ENCODE results near the gene URAD.

URAD gene

DNA sequence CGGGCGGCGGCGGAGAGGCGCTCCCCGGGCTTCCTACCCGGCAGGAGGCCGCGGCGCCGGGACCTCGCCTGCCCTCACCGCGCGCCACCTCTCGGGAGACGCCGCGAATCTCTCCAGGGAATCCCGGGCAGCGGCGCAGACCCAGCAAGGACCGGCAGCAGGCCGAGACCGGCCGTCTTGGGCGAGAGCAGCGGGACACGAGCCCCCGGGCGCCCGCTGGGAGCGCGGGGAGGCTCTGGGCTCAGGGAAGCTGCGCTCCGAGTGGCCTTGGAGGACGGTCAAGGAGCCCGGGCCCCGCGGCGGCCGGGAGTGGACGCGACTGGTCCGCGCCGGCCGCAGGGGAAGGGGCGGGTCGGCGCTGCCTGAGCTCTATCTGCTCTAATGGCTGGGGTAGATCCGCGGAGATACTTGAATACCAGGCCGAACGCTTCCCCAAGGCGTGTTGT, 34.1 kb downstream of the URAD start:
- DNase-seq = no peak

DNA sequence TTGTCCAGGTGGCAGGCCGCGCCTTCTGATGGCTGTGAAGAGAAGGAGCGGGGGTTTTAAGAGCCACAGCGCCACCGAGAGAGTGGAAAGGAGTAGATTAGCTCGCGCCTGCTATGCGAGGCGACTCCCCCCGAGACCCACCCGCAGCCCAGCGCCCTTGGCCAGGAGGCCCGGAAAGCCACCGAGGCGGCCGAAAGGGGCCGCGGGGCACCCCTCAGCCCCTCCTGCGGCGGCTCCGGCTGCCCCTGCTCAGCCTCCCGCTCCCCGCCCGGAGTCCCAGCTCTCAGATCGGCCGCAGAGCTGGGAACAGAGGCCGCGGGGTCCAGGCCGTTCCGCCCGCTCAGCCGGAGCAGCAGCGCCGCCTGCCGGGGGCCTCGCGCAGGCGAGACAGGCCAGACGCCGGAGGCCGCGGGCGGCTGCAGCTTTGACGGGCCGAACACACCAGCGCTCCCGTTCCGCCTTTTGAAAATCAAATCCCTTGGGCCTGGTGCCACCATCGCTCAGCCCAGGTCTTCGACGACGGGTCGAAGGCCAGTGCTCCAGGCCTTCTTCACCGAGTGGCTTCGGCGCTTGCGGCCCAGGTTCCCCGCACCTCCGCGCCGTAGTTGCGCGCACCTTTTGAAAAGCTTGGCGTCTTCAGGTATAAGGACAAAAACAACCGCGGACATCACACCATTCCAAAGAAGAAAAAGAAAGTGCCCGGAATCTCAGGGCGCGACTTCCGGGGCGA, 34.7 kb downstream of the URAD start:
- peak; percentile 37 for DNase-seq

DNA sequence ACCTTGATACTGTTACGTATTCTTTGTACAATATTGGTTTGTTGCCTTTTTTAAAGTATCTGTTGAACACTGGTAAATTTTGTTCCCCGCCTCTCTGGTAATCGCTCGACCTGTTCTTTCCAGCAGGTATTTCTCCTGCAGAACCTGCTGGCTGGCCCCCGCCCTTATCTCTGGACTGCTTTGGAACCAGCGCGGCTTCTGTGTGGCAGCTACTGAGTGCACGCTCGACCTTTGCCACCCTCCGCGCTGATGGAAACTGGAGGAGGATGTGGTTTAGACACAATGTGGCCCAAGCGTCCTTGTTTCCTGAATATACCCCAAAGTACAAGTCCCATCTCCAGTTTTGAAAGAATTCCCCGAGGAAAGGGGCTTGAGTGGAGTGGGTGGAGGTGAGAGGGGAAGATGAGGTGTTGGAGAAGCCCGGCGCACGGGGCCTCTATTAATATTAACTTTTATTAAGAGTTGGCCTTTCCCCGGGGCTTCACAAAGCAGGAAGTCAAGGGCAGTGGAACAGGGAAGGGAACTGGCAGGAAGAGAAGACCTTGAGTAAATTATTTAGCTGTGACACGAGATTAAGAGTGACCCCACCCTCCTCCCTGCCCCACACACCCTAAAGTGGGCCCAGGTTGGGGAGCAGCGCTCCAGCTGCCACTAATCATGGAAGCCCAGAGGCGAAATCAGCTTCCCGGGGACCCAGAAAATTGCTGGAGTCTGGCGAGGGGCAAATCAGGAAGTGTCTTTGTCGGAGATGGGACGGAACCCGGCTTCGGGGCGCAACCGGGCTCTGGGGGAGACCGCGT, 35.4 kb downstream of the URAD start:
- DNase-seq = peak; percentile 35

DNA sequence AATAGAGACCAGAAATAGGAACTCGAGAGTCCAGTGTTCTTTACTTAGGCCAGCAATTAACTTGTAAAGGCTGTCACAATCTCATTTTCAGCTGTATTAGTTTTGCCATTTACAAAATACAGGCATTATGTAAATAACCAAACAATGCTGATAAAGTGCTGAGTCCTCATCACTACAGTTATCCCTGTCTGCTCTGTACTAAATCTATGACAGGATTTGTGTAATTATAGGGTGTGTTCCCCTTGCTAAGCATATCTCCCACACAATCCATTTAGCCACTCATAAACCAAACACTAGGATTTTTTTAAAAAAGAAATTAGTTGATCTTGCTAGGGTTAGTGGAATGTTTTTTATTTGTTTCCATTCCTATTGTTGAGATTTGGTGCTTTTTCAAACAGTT, 45.5 kb downstream of the URAD start:
- no peak for DNase-seq

DNA sequence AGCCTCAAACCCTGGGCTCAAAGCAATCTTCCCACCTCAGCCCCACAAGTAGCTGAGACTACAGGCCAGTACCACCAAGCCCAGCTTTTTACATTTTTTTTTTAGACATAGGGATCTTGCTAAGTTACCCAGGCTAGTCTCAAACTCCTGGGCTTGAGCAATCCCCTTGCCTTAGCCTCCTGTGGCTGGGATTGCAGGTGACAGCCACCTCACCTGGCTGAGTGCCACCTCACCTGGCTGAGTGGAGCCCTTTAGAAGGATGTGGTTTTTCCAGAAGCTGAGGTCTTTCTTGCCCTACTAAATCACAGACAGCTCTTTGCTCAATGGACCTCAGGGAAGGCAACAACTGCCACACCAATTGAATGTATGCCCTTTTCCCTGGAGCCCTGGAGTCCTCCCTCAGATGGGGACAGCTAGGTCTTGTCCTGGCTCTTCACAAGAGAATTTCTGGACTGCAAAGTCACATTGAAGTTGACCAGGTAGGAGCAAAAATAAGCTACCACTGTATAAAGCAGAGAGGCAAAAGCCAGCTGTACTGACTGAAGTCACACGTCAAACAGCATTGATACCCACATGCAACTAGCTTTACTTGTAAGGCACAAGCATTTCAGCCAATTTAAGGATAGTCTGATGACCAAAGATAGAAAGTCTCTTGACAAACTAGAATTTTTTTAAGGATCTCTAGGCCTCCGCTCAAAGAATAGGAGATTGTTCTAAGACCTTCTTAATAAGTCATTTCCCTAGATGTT, 54.7 kb downstream of the URAD start:
- no peak for DNase-seq

DNA sequence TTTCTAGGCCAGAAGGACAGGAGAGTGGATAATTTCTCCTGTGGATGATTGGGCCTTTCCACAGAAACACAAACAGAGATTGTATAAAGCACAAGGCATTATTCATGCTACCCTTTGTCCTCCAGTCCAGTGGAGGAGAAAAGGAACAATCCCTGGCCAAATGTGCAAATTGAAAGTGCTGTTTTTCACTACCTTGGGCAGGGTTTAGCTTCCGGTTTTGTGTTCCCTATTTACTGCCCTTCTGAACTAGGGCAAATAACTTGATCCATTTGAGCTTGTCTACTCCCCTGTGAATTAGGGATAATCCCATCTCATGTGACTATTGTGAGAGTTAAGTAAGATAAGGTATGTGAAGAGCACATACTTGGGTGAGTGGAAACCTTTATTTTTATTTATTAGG, 55.4 kb downstream of the URAD start:
- DNase-seq = no peak

DNA sequence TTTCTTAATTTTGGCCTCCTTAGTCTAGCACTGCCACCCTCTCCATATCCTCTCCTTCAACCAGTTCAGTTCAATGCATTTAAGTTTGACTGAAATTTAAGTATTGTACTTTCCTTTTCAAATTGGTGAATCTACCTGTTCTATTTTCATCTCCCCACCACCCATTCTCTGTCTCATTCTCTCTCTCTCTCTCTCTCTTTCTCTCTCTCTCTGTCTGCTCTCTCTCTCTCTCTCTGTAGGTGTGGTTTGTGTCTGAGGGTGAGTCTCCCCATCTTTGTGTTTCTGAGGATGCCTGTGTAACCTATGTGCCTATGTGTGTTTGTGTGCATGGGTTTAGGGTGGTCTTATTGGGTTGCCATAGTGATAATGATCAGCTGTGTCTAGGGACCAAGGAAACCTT, 58.6 kb downstream of the URAD start:
- no peak for DNase-seq

DNA sequence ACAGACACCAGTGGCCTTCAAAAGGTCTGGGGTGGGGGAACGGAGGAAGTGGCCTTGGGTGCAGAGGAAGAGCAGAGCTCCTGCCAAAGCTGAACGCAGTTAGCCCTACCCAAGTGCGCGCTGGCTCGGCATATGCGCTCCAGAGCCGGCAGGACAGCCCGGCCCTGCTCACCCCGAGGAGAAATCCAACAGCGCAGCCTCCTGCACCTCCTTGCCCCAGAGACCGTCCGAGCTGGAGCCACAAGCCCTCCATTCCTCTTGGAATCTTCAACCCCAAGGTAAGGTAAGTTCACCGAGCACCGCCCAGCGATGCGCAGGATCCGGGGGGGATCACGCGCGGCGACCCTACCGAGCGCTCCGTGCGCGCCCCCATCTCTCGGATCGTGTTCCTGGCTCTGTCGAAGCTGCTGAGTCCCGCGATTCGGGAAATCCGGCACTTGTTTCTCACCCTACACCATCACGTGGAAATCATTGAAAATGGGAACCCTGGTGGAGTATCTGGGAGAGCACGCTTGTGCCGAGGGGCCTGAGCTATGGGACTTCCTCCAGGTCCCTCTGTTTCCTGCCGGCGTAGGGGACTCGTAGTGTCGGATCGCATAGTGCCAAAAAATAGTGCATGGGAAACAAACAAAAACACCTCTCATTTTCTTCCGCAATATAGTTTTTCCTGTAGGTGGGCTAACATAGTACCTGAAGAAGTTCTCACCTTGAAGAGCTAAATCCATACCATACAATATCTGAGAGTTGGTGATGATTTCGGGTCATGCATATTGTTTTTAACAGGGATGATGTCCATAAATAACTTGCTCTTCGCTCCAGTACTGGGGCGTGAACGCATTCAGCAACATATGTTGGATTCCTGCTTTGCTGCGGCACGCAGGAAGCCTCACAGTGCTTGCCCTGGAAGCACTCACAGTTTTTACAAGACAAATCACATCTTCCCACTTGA, 59.4 kb downstream of the URAD start:
- no peak for DNase-seq

DNA sequence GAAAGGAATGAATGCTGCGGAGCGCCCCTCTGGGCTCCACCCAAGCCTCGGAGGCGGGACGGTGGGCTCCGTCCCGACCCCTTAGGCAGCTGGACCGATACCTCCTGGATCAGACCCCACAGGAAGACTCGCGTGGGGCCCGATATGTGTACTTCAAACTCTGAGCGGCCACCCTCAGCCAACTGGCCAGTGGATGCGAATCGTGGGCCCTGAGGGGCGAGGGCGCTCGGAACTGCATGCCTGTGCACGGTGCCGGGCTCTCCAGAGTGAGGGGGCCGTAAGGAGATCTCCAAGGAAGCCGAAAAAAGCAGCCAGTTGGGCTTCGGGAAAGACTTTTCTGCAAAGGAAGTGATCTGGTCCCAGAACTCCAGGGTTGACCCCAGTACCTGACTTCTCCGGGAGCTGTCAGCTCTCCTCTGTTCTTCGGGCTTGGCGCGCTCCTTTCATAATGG, 60.1 kb downstream of the URAD start:
- DNase-seq = no peak
